ENCODE results near the gene RHOF. TPM values are rescaled to one million over a fixed set of nuclear protein-coding genes. Genes with fewer than 3 reads are reported as not detected.

Gene RHOF
- total and polyA plus RNA-seq, 2 donors (not counting 1 experiment from before 2014, with no cell fraction given) = 90.3 to 129 TPM

DNA sequence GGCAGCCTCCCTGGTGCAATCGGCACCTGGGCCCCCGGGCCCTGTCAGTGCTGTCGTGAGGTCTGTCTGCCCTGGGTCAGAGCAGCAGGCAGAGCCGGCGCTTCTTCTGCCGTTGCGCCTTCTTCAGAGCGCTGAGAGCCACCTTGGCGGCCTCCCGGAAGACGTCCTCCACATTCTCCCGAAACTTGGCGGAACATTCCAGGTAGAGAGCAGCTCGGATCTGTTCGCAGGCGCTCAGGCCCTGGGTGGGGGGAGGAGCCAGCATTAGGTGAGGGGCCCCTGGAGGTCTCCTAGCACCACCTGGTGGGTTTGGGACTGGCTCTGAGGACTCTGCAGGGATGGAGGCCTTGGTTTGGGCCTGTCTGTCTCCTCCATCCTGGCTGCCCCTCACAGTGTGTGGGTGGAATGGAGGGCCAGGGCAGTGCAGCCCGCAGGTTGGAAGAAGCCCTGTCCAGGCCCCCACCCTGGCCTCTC is 14.0 kb downstream of the RHOF start:
- peaks cover 0 to 44% of the 10 kb centered on the region in 2 experiments for H3K36me3 ChIP-seq (replicated peaks in 1 of 2; ENCODE audit: control extremely low read depth in 1 of 2, control insufficient read depth in 1 of 2, extremely low read depth in 1 of 2, insufficient read depth in 2 of 2, low read length in 1 of 2)
- H4K20me1 ChIP-seq (ENCODE audit: control insufficient read depth, insufficient read depth, low read length, poor library complexity, severe bottlenecking) = peaks cover 19% of the 10 kb centered on the region
- ChIA-PET POLR2A (interaction anchor here (0.9 to 1.0 kb wide), 2 partner anchors 10 to 15 kb away, joined by 3 to 4 read pairs; no protein-coding TSS in a partner anchor), CTCF (interaction anchor here (33.5 kb wide), 1 partner anchor 23 kb away, joined by 1947 read pairs; the partner anchor contains the start of genes RHOF and SETD1B)
- over 99% methylated on average over 17 of the region's 17 CpGs for WGBS (ENCODE audit: insufficient coverage)
- no peak overlapping the region for H2AFZ ChIP-seq (ENCODE audit: insufficient read depth, low read depth, low read length, poor library complexity, severe bottlenecking)
- peaks cover 94% of the 10 kb centered on the region for H3K79me2 ChIP-seq (ENCODE audit: control insufficient read depth, insufficient read depth, low read length)
- Mint-ChIP-seq H3K4me3 (no peak overlapping the region), H3K27me3 (no peaks in the 10 kb centered on the region), H3K4me1 (peaks cover 39% of the 10 kb centered on the region), H3K9me3 (ENCODE audit: insufficient read depth) (no peaks in the 10 kb centered on the region), H3K27ac (no peak overlapping the region)
- no peaks in the 10 kb centered on the region for H3K9me3 ChIP-seq (ENCODE audit: control extremely low read depth in 1 of 3, control insufficient read depth in 2 of 3, insufficient read depth in 1 of 3, low read length in 2 of 3)
- DNase-seq (no peak), ATAC-seq (ENCODE audit: low read depth) (no peak)
- no peak overlapping the region for H3K9ac ChIP-seq (ENCODE audit: low read length)
- H3K4me1 ChIP-seq (ENCODE audit: control insufficient read depth in 2 of 2, insufficient read depth in 2 of 2, low read length in 2 of 2) = peaks cover 43 to 59% of the 10 kb centered on the region in 2 donors
- H3K27ac ChIP-seq (ENCODE audit: low read length in 2 of 2) = peak overlapping the region in 1 of 2 donors; percentile 41
- no peak for TF ChIP-seq EZH2 (IDR thresholded peaks at IDR 0.05; ENCODE audit: borderline replicate concordance, insufficient read depth, low read depth, low read length, poor library complexity, severe bottlenecking)
- TF ChIP-seq, protein P1, sequence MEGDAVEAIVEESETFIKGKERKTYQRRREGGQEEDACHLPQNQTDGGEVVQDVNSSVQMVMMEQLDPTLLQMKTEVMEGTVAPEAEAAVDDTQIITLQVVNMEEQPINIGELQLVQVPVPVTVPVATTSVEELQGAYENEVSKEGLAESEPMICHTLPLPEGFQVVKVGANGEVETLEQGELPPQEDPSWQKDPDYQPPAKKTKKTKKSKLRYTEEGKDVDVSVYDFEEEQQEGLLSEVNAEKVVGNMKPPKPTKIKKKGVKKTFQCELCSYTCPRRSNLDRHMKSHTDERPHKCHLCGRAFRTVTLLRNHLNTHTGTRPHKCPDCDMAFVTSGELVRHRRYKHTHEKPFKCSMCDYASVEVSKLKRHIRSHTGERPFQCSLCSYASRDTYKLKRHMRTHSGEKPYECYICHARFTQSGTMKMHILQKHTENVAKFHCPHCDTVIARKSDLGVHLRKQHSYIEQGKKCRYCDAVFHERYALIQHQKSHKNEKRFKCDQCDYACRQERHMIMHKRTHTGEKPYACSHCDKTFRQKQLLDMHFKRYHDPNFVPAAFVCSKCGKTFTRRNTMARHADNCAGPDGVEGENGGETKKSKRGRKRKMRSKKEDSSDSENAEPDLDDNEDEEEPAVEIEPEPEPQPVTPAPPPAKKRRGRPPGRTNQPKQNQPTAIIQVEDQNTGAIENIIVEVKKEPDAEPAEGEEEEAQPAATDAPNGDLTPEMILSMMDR (IDR thresholded peaks at IDR 0.05) = no peak
- H3K4me3 ChIP-seq (ENCODE audit: control extremely low read depth in 1 of 5, extremely low read depth in 1 of 5, insufficient read depth in 1 of 5, low read depth in 2 of 5, low read length in 4 of 5) = no peak overlapping the region
- H3K4me2 ChIP-seq (replicated peaks; ENCODE audit: low read depth, low read length, poor library complexity, severe bottlenecking) = no peak overlapping the region
- intact Hi-C loops (cut with micrococcal nuclease) = loop anchor here (5.0 kb wide), 1 partner anchor 33 kb away; no protein-coding TSS in a partner anchor
- no peaks in the 10 kb centered on the region for H3K27me3 ChIP-seq (replicated peaks in 1 of 4; ENCODE audit: control extremely low read depth in 1 of 4, control insufficient read depth in 3 of 4, insufficient read depth in 4 of 4, low read length in 3 of 4)
